PC-9 (cell line): Measurements from ENCODE around the gene BTBD17.

ENCODE experiments used
- EZH2 ChIP-seq: fragments of 200-600 bp; sonication (generic); IDR thresholded peaks from 2 replicates; pipeline ENCODE4 v1.8.0; 2017; ENCODE audit warnings: antibody characterized with exemption, low read depth
- TF ChIP-seq, protein P1 (sequence below): fragments of 200-600 bp; sonication (generic); conservative IDR thresholded peaks from 2 replicates; pipeline ENCODE4 v1.6.1; 2017; ENCODE audit warnings: mixed run types, antibody characterized with exemption, mild to moderate bottlenecking, moderate library complexity

- TF ChIP-seq, protein P1, sequence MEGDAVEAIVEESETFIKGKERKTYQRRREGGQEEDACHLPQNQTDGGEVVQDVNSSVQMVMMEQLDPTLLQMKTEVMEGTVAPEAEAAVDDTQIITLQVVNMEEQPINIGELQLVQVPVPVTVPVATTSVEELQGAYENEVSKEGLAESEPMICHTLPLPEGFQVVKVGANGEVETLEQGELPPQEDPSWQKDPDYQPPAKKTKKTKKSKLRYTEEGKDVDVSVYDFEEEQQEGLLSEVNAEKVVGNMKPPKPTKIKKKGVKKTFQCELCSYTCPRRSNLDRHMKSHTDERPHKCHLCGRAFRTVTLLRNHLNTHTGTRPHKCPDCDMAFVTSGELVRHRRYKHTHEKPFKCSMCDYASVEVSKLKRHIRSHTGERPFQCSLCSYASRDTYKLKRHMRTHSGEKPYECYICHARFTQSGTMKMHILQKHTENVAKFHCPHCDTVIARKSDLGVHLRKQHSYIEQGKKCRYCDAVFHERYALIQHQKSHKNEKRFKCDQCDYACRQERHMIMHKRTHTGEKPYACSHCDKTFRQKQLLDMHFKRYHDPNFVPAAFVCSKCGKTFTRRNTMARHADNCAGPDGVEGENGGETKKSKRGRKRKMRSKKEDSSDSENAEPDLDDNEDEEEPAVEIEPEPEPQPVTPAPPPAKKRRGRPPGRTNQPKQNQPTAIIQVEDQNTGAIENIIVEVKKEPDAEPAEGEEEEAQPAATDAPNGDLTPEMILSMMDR, result no peak
- no peak for TF ChIP-seq EZH2
Observed at GRCh38 chr17:74389937-74390679, 28.4 kb upstream of the BTBD17 start.
